ENCODE data around the gene ADAMTSL2.

The ADAMTSL2 gene

GRCh38 chr9:133577737-133578112 lies 43.2 kb downstream of the ADAMTSL2 start:
- DNase-seq (ENCODE audit: low read depth) = no peak
- H3K4me3 ChIP-seq (ENCODE audit: low read length) = no peak overlapping the region
- TF ChIP-seq CTCF (conservative IDR thresholded peaks at IDR 0.05; ENCODE audit: low read length) = no peak

- no peak for DNase-seq (ENCODE audit: low read depth)
- no peak overlapping the region for H3K4me3 ChIP-seq (ENCODE audit: low read length)
- no peak for TF ChIP-seq CTCF (conservative IDR thresholded peaks at IDR 0.05; ENCODE audit: low read length)
These were observed 44.3 kb downstream of the ADAMTSL2 start for GRCh38 chr9:133578524-133579441.

GRCh38 chr9:133579601-133580418 lies 45.3 kb downstream of the ADAMTSL2 start:
- no peak for TF ChIP-seq CTCF (conservative IDR thresholded peaks at IDR 0.05; ENCODE audit: low read length)
- no peak overlapping the region for H3K4me3 ChIP-seq (ENCODE audit: low read length)
- no peak for DNase-seq (ENCODE audit: low read depth)

GRCh38 chr9:133580419-133580738 lies 45.9 kb downstream of the ADAMTSL2 start:
- no peak overlapping the region for H3K4me3 ChIP-seq (ENCODE audit: low read length)
- no peak for TF ChIP-seq CTCF (conservative IDR thresholded peaks at IDR 0.05; ENCODE audit: low read length)
- no peak for DNase-seq (ENCODE audit: low read depth)

GRCh38 chr9:133581011-133581410 lies 46.5 kb downstream of the ADAMTSL2 start:
- no peak for TF ChIP-seq CTCF (conservative IDR thresholded peaks at IDR 0.05; ENCODE audit: low read length)
- H3K4me3 ChIP-seq (ENCODE audit: low read length) = no peak overlapping the region
- no peak for DNase-seq (ENCODE audit: low read depth)

- H3K4me3 ChIP-seq (ENCODE audit: low read length) = no peak overlapping the region
- no peak for TF ChIP-seq CTCF (conservative IDR thresholded peaks at IDR 0.05; ENCODE audit: low read length)
- DNase-seq (ENCODE audit: low read depth) = no peak
These were observed 47.2 kb downstream of the ADAMTSL2 start for GRCh38 chr9:133581513-133582343.

Measured in AG10803 (cell line).